Measurements from ENCODE around the gene C11orf87.

- TF ChIP-seq CTCF (IDR thresholded peaks at IDR 0.05) (no peak), POLR2A (IDR thresholded peaks at IDR 0.05) (no peak)
Measured at GRCh38 chr11:109405671-109406070, 16.3 kb upstream of the C11orf87 start.
